GM21390 (cell line): Measurements from ENCODE around the gene DNAH2.

Source experiments
- ATAC-seq: cut with Tn5 transposase; IDR thresholded peaks from one replicate; pipeline ENCODE4 v1.9.1; 2021; ENCODE audit not compliant: unreplicated experiment

Gene DNAH2

GRCh38 chr17:7703584-7704479 lies 13.7 kb upstream of the DNAH2 start:
- ATAC-seq: no peak

GRCh38 chr17:7704601-7705268 lies 12.8 kb upstream of the DNAH2 start, which contains the start of gene EFNB3:
TSS of gene EFNB3 (plus strand) at chr17:7705202. CDS start at chr17:7705599, 397 bp downstream.
- ATAC-seq: no peak

GRCh38 chr17:7705269-7706255 lies 12.0 kb upstream of the DNAH2 start:
- ATAC-seq: no peak

GRCh38 chr17:7706631-7707354 lies 10.8 kb upstream of the DNAH2 start:
- ATAC-seq: no peak

GRCh38 chr17:7707446-7707845 lies 10.1 kb upstream of the DNAH2 start:
- no peak for ATAC-seq

GRCh38 chr17:7707858-7708750 lies 9.4 kb upstream of the DNAH2 start:
- ATAC-seq: no peak

- ATAC-seq: no peak
Measured at GRCh38 chr17:7709031-7709430, 8.5 kb upstream of the DNAH2 start.

- ATAC-seq: no peak
Measured at GRCh38 chr17:7710301-7710700, 7.2 kb upstream of the DNAH2 start.

- ATAC-seq: no peak
Measured at GRCh38 chr17:7711051-7711755, 6.3 kb upstream of the DNAH2 start.

- ATAC-seq: no peak
Measured at GRCh38 chr17:7712111-7712771, 5.3 kb upstream of the DNAH2 start.

- no peak for ATAC-seq
Measured at GRCh38 chr17:7713782-7714181, 3.8 kb upstream of the DNAH2 start.

GRCh38 chr17:7714721-7715594 lies 2.6 kb upstream of the DNAH2 start:
- ATAC-seq: no peak

GRCh38 chr17:7715936-7716886 lies 1.3 kb upstream of the DNAH2 start:
- no peak for ATAC-seq

- no peak for ATAC-seq
Measured at GRCh38 chr17:7717756-7718350, 309 bp downstream of the DNAH2 start.

GRCh38 chr17:7719661-7720060 lies 2.1 kb downstream of the DNAH2 start:
- ATAC-seq: no peak

- ATAC-seq: no peak
Measured at GRCh38 chr17:7720125-7720524, 2.6 kb downstream of the DNAH2 start.
